HepG2 (cell line): Measurements from ENCODE around the gene FRMD8. TPM values are rescaled to one million over a fixed set of nuclear protein-coding genes. Genes with fewer than 3 reads are reported as not detected.

Source experiments
- ATAC-seq: fragments of 200-7000 bp; cut with Tn5 transposase; 3 replicates; pipeline ENCODE4 v1.9.1; 2020; ENCODE audit warnings: mild to moderate bottlenecking, moderate library complexity
- BruUV-seq: library from RNA; stranded (reverse); fragments of 400-500 nt; replicated peaks from 2 replicates; lab custom pipeline; 2021; lab: Mats Ljungman, UMichigan
- CTCF ChIA-PET: fragments of 300-600 bp; formaldehyde crosslinking; extraction: SDS; loops from one replicate; lab custom pipeline; 2021; ENCODE audit warnings: low total read pairs, inconsistent platforms, low intra/inter-chr PET ratio; lab: Yijun Ruan, JAX
- POLR2A ChIA-PET: fragments of 350-600 bp; sonication (Branson Sonifier 250); formaldehyde crosslinking; loops from one replicate; lab custom pipeline; 2020; ENCODE audit warnings: antibody characterized with exemption, inconsistent platforms; lab: Yijun Ruan, JAX
- DNase-seq: peaks from one replicate; pipeline ENCODE4 v3.0.0-alpha.2; 2015; ENCODE audit warnings: low spot score
- FAIRE-seq: peaks from 3 replicates; lab custom pipeline; 2011; peaks lifted over from hg19 to GRCh38; lab: Jason Lieb, UNC
- H2AFZ ChIP-seq: one replicate; pipeline ENCODE4 v1.6.1; 2011; ENCODE audit warnings: low read length, inconsistent platforms
- H3K27ac ChIP-seq: fragments of 300-600 bp; 3 replicates; pipeline ENCODE4 v1.8.0; 2011; ENCODE audit warnings: mixed run types, mild to moderate bottlenecking, mixed read lengths, low read length, inconsistent platforms; ENCODE audit not compliant: insufficient read depth; ENCODE audit errors: extremely low read length
- H3K27me3 ChIP-seq, 2 experiments: fragments of 200-600 bp in 1 of 2; 2 replicates in 1 of 2; 3 replicates in 1 of 2; pipeline versions ENCODE4 v1.6.0 to v1.8.0; 2011; ENCODE audit warnings: low read length in 2 of 2, mild to moderate bottlenecking in 2 of 2, moderate library complexity in 2 of 2, inconsistent platforms in 1 of 2; ENCODE audit not compliant: insufficient read depth in 2 of 2, control insufficient read depth in 1 of 2
- H3K36me3 ChIP-seq, 2 experiments: fragments of 200-600 bp in 1 of 2; replicated peaks in 1 of 2; 2 replicates in 1 of 2; 3 replicates in 1 of 2; pipeline versions ENCODE4 v1.5.1 to v1.8.0; 2011; ENCODE audit warnings: low read length in 2 of 2, inconsistent platforms in 1 of 2; ENCODE audit not compliant: insufficient read depth in 2 of 2, control insufficient read depth in 1 of 2
- H3K4me1 ChIP-seq: 2 replicates; pipeline ENCODE4 v1.5.1; 2012; ENCODE audit warnings: low read length, inconsistent platforms; ENCODE audit not compliant: insufficient read depth
- H3K4me2 ChIP-seq: 2 replicates; pipeline ENCODE4 v1.6.0; 2011; ENCODE audit warnings: low read depth, low read length, inconsistent platforms
- H3K4me3 ChIP-seq, 3 experiments: fragments of 200-600 bp in 1 of 3; sonication (generic), shearing (Covaris generic) in 1 of 3; replicated peaks in 1 of 3; 2 replicates each; pipeline ENCODE4 v1.5.1; 2011 to 2016; ENCODE audit warnings: low read length in 3 of 3, inconsistent platforms in 2 of 3, low read depth in 2 of 3, mild to moderate bottlenecking in 2 of 3, control low read depth in 1 of 3, mixed read lengths in 1 of 3; ENCODE audit not compliant: insufficient read depth in 1 of 3
- H3K79me2 ChIP-seq: one replicate; pipeline ENCODE4 v1.6.1; 2011; ENCODE audit warnings: low read length, inconsistent platforms; ENCODE audit not compliant: insufficient read depth
- H3K9ac ChIP-seq: 2 replicates; pipeline ENCODE4 v1.6.0; 2011; ENCODE audit warnings: mild to moderate bottlenecking, low read depth, low read length, inconsistent platforms; ENCODE audit not compliant: insufficient read depth
- H3K9me3 ChIP-seq: 2 replicates; pipeline ENCODE4 v1.5.1; 2012; ENCODE audit warnings: mild to moderate bottlenecking, low read length
- H4K20me1 ChIP-seq: 2 replicates; pipeline ENCODE4 v1.6.0; 2011; ENCODE audit warnings: inconsistent platforms, mild to moderate bottlenecking, low read length, moderate library complexity; ENCODE audit not compliant: insufficient read depth
- TFAP4 ChIP-seq: sonication (generic); IDR thresholded peaks from 2 replicates; pipeline ENCODE4 v1.6.1; 2016; ENCODE audit warnings: low read depth, borderline replicate concordance
- THRA ChIP-seq: sonication (generic); formaldehyde crosslinking; IDR thresholded peaks from 2 replicates; pipeline ENCODE4 v1.4.0; 2020; ENCODE audit warnings: missing genetic modification reagents, borderline replicate concordance
- YY1 ChIP-seq: IDR thresholded peaks from 2 replicates; pipeline ENCODE4 v1.6.1; 2011; ENCODE audit warnings: low read length, low read depth, moderate library complexity, mild to moderate bottlenecking; ENCODE audit not compliant: insufficient read depth, insufficient replicate concordance
- ZNF121 ChIP-seq: sonication (generic); formaldehyde crosslinking; IDR thresholded peaks from 2 replicates; pipeline ENCODE4 v1.5.0; 2020; ENCODE audit warnings: mild to moderate bottlenecking, missing genetic modification reagents
- ZNF687 ChIP-seq: sonication (generic); formaldehyde crosslinking; IDR thresholded peaks from 2 replicates; pipeline ENCODE4 v1.5.1; 2020; ENCODE audit warnings: mild to moderate bottlenecking, missing genetic modification reagents, moderate library complexity
- ZNF883 ChIP-seq: sonication (generic); formaldehyde crosslinking; IDR thresholded peaks from 2 replicates; pipeline ENCODE4 v1.5.1; 2020; ENCODE audit warnings: mild to moderate bottlenecking, missing genetic modification reagents; ENCODE audit errors: not compliant biosample characterization
- ZSCAN20 ChIP-seq: sonication (generic); formaldehyde crosslinking; IDR thresholded peaks from 2 replicates; pipeline ENCODE4 v1.4.0; 2020; ENCODE audit warnings: missing genetic modification reagents, mild to moderate bottlenecking, borderline replicate concordance
- WGBS: methylation state at CpG from one replicate; pipeline ENCODE4 v1.1.6; 2017; ENCODE audit warnings: low lambda C conversion rate; 5-methylcytosine and 5-hydroxymethylcytosine counted together
- in situ Hi-C: cut with HindIII; loops from 2 replicates; pipeline ENCODE4 v1.10.0; 2017; ENCODE audit warnings: low pct_unique_long_range_greater_than_20kb; ENCODE audit not compliant: extremely low pct_ligation_motif_present
- intact Hi-C: fragments of 100-400 bp; cut with micrococcal nuclease; formaldehyde crosslinking; loops from one replicate; pipeline ENCODE4 v1.10.0; 2022; ENCODE audit not compliant: unreplicated experiment
- polyA plus RNA-seq, 8 experiments: library from polyadenylated mRNA; depleted of rRNA in 3 of 8; stranded (reverse) in 7 of 8; unstranded in 1 of 8; fragments of >200 nt; fragmentation: Illumina TruSeq in 4 of 8; extraction: Trizol in 4 of 8; gene quantifications; 2 replicates each; pipeline versions ENCODE4 v1.2.1 to v1.2.3, GENCODE V29; 2011 to 2016; ENCODE audit warnings: low read depth in 4 of 8, missing spikeins in 1 of 8, mixed read lengths in 1 of 8; ENCODE audit not compliant: insufficient read depth in 1 of 8
- total RNA-seq, 5 experiments: library from RNA; depleted of rRNA; stranded (reverse); fragments of >200 nt; fragmentation: Illumina TruSeq; extraction: Trizol; gene quantifications; 2 replicates each; pipeline ENCODE4 v1.2.3, GENCODE V29; 2016; ENCODE audit warnings: low read depth in 1 of 5
- TF ChIP-seq, protein P1 (sequence below): sonication (generic); formaldehyde crosslinking; IDR thresholded peaks from 2 replicates; pipeline ENCODE4 v1.5.0; 2020; ENCODE audit warnings: mild to moderate bottlenecking, missing genetic modification reagents, borderline replicate concordance
- TF ChIP-seq, protein P2 (sequence below): IDR thresholded peaks from 2 replicates; pipeline ENCODE4 v1.6.1; 2016; ENCODE audit warnings: missing compliant biosample characterization, missing genetic modification reagents, borderline replicate concordance

The FRMD8 gene
- total and polyA plus RNA-seq, 2 of the 13 experiments (the other 11 are each of a cell fraction or from before 2014, with no cell fraction given) = 5.8 to 20.6 TPM

DNA sequence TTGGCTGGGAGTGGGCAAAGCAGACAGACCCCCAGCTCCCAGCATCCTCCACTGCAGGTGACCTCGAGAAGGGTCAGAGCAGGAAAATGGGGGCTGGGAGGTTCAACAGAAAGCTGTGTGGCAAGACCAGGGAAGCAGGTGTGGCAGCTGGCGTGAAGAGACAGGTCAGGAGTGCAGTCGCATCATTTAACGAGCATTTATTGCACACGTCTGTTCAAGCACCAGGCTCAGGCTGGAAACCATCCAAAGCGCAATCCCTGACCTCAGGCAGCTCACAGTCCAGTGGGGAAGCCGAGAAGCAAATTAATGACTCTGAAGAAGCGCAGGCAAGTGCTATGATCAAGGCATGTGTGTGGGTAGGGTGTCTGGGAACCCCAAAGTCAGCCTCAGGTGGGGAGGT is 11.4 kb upstream of the FRMD8 start:
- ATAC-seq (no peak), DNase-seq (no peak), FAIRE-seq (no peak)
- H3K4me1 ChIP-seq = peaks cover 85% of the 10 kb centered on the region
- no peak overlapping the region for H3K27ac ChIP-seq
- intact Hi-C loops (no loop called here), in situ Hi-C loops (no loop called here)
- ChIA-PET CTCF (no interaction called here), POLR2A (interaction anchor here (0.9 to 3.1 kb wide), 12 partner anchors 11 to 134 kb away, joined by 3 to 20 read pairs (median 4); partner anchors contain the start of genes FRMD8, MALAT1, NEAT1 and POLA2)
- no peaks in the 10 kb centered on the region for H3K36me3 ChIP-seq
- BruUV-seq = no TSS peak
- H3K4me3 ChIP-seq = no peak overlapping the region
- WGBS = 29% methylated on average over 8 of the region's 8 CpGs
- no peaks in the 10 kb centered on the region for H3K9me3 ChIP-seq
- H2AFZ ChIP-seq = no peak overlapping the region
- H3K27me3 ChIP-seq = peaks cover 0 to 2% of the 10 kb centered on the region in 2 experiments; a peak in 2 of 5 replicates
- no peak overlapping the region for H3K9ac ChIP-seq
- no peaks in the 10 kb centered on the region for H4K20me1 ChIP-seq
- H3K4me2 ChIP-seq = no peak overlapping the region; the same call in 1 of the 2 replicates
- H3K79me2 ChIP-seq = no peaks in the 10 kb centered on the region
- TF ChIP-seq, protein P1, sequence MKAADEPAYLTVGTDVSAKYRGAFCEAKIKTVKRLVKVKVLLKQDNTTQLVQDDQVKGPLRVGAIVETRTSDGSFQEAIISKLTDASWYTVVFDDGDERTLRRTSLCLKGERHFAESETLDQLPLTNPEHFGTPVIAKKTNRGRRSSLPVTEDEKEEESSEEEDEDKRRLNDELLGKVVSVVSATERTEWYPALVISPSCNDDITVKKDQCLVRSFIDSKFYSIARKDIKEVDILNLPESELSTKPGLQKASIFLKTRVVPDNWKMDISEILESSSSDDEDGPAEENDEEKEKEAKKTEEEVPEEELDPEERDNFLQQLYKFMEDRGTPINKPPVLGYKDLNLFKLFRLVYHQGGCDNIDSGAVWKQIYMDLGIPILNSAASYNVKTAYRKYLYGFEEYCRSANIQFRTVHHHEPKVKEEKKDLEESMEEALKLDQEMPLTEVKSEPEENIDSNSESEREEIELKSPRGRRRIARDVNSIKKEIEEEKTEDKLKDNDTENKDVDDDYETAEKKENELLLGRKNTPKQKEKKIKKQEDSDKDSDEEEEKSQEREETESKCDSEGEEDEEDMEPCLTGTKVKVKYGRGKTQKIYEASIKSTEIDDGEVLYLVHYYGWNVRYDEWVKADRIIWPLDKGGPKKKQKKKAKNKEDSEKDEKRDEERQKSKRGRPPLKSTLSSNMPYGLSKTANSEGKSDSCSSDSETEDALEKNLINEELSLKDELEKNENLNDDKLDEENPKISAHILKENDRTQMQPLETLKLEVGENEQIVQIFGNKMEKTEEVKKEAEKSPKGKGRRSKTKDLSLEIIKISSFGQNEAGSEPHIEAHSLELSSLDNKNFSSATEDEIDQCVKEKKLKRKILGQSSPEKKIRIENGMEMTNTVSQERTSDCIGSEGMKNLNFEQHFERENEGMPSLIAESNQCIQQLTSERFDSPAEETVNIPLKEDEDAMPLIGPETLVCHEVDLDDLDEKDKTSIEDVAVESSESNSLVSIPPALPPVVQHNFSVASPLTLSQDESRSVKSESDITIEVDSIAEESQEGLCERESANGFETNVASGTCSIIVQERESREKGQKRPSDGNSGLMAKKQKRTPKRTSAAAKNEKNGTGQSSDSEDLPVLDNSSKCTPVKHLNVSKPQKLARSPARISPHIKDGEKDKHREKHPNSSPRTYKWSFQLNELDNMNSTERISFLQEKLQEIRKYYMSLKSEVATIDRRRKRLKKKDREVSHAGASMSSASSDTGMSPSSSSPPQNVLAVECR (CRISPR knock-in tag) = no peak
- no peak for TF ChIP-seq ZSCAN20 (CRISPR knock-in tag)
- TF ChIP-seq THRA (CRISPR knock-in tag) = peak; percentile 36; the same call in 1 of the 2 replicates
- TF ChIP-seq TFAP4 = no peak
- TF ChIP-seq ZNF687 (CRISPR knock-in tag) = peak; percentile 22; the same call in 1 of the 2 replicates
- TF ChIP-seq ZNF121 = 0 out of 2 replicates have a peak, but pooled peaks have one; percentile 3
- TF ChIP-seq, protein P2, sequence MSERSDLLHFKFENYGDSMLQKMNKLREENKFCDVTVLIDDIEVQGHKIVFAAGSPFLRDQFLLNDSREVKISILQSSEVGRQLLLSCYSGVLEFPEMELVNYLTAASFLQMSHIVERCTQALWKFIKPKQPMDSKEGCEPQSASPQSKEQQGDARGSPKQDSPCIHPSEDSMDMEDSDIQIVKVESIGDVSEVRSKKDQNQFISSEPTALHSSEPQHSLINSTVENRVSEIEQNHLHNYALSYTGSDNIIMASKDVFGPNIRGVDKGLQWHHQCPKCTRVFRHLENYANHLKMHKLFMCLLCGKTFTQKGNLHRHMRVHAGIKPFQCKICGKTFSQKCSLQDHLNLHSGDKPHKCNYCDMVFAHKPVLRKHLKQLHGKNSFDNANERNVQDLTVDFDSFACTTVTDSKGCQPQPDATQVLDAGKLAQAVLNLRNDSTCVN (CRISPR knock-in tag) = no peak
- TF ChIP-seq YY1 = no peak
- TF ChIP-seq ZNF883 (CRISPR knock-in tag) = peak; percentile 29
